Measurements from ENCODE around the gene ARHGAP24.

DNA sequence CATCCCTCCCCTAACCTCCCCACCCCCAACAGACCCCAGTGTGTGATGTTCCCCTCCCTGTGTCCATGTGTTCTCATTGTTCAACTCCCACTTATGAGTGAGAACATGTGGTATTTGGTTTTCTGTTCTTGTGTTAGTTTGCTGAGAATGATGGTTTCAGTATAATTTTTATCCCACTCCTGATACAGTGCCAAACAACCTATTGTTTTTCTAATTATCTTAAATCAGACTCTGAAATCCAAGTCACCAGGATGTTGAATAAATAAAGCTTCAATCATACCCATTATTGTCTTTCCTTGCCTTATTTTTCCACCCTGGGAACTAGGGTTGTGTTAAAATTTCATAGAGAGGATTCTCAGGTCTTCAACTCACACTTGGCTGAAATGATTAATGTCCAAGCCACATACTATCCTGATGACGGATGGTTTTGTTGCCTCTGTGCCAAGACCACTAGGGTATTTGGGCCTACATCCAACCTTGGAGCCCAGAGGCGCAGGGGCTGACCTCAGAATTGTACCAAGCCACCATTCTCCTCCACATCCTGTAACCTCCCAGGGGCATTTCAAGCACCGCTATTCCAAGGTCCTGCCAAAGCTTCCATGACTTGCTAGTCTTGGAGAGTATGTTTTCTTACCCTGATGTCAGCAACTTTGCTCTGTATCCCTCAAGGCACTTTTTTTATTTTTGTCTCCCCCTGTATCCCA, 332.4 kb downstream of the ARHGAP24 start:
- TF ChIP-seq, protein P1, sequence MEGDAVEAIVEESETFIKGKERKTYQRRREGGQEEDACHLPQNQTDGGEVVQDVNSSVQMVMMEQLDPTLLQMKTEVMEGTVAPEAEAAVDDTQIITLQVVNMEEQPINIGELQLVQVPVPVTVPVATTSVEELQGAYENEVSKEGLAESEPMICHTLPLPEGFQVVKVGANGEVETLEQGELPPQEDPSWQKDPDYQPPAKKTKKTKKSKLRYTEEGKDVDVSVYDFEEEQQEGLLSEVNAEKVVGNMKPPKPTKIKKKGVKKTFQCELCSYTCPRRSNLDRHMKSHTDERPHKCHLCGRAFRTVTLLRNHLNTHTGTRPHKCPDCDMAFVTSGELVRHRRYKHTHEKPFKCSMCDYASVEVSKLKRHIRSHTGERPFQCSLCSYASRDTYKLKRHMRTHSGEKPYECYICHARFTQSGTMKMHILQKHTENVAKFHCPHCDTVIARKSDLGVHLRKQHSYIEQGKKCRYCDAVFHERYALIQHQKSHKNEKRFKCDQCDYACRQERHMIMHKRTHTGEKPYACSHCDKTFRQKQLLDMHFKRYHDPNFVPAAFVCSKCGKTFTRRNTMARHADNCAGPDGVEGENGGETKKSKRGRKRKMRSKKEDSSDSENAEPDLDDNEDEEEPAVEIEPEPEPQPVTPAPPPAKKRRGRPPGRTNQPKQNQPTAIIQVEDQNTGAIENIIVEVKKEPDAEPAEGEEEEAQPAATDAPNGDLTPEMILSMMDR (IDR thresholded peaks at IDR 0.05) = no peak
- TF ChIP-seq TCF7L2 (IDR thresholded peaks at IDR 0.05; ENCODE audit: low read depth, low read length) (no peak), POLR2AphosphoS5 (IDR thresholded peaks at IDR 0.05; ENCODE audit: low read depth, low read length) (no peak)
